ENCODE measurements around the gene IL37.
"Not testable (repeated sequence)": the region's sequence is repeated elsewhere in the genome, so short reads cannot be mapped to it uniquely, and the experiment has no call there.

Gene IL37

DNA sequence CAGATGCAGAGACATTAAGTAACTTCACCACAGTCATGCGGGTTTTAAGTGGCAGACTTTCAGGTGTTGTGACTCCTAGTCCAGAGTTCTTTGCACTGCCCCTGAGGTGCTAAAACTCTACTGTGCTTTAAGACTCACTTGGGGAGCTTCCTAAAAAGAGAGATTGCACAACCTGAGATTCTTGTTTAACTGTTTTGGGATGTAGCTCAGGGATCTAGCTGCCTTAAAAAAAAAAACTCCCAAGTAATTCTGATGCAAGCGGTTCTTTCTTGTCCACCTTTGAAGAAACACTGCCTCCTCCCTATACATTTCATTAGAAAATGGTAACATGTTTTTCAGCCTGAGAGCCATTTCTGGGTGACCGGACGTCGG, 13.0 kb downstream of the IL37 start:
- DNase-seq, result no peak

DNA sequence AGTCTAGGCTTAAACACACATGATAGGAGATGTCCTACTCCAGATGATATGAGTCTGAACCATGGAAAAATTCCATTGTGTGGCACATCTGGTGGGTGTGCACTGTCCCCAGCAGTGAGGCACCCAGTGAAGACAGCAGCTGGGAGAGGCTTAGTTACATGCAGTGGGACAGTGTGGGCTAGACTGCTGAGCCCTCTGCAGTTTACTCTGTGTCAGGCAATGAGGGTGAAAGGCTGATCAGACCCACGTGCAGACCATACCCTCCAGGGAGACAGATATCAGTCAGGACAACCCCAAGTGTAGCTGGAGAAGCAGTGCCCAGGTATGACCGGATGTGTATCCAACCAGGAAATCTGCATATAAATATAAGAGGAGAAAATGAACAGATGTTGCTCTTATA, 13.4 kb downstream of the IL37 start:
- DNase-seq, result no peak

DNA sequence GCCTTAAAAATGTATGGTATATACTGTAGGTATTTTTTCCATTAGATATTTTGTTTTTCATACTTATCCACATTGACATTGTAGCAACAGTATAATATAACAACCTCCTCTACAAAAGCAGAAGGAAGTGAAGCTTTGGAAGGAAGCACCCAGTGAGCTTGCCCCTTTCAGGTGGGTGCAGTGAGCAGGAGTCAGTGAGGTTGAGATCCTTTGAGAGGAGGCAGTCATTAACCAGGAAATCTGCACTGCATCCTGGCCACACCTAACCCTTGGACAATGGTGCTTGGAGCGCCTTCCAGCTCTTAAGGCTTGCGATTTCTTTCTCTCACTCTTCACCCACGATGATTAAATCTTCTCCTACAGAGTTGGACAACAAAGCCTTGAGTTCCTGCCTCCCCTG, 13.9 kb downstream of the IL37 start:
- no peak for DNase-seq

DNA sequence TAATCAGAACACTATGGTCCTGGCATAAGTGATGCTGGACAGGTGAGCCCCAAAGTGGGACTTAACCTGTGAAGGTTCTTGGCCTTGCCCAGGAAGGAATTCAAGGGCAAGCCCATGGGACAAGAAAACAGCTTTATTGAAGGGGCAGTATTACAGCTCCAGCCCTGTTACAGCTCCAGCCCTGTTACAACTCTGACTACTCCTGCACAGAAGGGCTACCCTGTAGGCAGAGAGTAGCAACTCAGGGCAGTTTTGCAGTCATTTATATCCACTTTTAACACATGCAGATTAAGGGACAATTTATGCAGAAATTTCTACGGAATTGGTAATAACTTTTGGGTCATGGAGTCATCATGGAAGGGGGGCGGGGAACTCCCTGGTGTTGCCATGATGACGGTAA, 15.7 kb downstream of the IL37 start:
- no peak for DNase-seq

DNA sequence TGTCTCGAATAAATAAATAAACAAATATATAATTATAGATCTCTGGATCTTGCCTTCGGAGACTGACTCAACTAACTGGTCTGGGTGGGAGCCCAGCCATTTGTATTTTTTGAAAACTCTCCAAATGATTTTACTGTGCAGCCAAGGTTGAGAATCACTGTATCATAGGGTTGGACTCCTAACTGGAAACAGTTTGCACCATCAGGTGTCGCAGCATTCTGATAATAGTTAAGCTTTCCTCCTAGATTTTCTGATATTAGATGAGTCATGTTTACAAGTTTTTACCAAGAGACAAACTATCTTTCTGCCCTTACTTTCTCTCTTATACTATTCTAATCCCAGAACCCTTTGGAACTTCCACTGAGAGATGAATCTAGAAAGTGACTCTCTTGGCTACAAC, 16.8 kb downstream of the IL37 start:
- DNase-seq, result no peak

DNA sequence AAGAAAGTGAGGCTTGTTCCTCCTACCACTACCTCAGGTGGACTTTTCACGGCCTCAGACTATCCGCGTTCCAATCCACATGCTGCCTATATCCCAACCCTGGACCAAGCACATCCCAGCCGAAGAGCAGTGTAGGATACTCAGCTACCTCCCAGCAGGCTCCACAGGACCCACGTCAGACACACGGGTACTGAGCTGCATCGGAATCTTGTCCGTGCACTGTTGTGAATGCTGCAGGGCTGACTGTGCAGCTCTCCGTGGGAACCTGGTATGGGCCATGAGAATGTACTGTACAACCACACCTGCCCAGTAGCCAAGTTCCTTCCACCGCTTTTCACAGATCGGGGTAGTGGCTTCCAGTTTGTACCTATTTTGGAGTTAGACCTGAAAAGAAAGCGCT, 22.3 kb downstream of the IL37 start:
- no peak for DNase-seq

DNA sequence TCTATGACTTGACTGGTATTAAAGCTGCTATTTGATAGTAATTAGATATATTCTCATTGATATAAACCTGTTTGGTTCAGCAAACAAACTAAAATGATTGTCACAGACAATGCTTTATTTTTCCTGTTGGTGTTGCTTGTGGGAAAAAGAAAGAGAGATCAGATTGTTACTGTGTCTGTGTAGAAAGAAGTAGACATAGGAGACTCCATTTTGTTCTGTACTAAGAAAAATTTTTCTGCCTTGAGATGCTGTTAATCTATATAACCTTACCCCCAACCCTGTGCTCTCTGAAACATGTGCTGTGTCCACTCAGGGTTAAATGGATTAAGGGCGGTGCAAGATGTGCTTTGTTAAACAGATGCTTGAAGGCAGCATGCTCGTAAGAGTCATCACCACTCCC, 23.2 kb downstream of the IL37 start:
- not testable (repeated sequence) for DNase-seq

DNA sequence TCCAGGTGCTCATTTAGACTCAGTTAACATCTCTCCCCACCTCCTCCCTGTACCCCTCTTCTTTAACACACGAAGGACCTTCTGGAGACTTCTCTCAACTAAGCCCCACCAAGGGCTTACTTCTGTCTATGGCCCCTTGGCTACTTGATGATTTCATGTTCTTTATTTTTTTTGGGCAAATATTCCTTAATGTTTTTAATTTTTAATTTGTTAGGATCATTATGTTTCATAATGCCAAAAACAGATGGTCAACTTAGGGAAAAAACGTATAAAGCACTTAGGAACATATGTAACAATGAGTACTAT, 25.9 kb downstream of the IL37 start:
- DNase-seq, result no peak

DNA sequence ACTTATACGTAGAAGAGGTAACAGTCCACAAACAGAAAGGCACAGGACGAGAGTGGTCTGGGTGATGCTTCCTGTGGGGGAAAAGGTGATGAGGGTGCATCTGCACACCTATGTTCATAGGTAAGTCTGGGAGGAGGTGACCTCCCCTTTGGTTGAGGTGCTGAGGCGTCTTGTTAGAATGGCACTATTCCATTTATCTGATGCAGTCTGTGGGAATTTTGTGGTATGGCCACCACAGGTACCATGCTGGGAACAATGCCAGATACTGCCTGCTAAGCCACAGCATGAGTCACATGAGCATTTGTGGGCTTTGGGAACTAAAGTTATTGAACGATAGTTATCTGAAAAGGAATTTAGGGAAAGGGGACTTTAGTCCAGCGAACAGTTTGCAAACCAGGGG, 27.9 kb downstream of the IL37 start:
- DNase-seq, result no peak

DNA sequence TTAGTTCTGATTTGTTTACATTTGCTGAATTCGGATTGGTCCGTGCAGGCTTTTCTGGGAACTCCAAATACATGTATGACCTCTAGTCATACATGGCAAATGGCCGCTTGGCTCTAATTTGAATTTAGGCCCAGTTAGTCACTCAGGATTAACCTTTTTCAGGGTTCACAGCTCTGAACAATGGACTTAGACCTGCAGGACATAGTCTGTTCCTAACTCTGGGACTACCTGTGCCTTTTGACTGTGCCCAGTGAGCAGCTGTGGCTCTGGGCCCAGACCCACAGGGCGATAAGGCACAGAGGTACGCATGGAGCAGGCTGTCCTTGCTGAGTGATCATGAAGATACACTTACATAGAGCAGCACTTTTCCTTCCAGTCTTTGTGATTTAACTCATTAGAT, 28.5 kb downstream of the IL37 start:
- DNase-seq, result no peak

DNA sequence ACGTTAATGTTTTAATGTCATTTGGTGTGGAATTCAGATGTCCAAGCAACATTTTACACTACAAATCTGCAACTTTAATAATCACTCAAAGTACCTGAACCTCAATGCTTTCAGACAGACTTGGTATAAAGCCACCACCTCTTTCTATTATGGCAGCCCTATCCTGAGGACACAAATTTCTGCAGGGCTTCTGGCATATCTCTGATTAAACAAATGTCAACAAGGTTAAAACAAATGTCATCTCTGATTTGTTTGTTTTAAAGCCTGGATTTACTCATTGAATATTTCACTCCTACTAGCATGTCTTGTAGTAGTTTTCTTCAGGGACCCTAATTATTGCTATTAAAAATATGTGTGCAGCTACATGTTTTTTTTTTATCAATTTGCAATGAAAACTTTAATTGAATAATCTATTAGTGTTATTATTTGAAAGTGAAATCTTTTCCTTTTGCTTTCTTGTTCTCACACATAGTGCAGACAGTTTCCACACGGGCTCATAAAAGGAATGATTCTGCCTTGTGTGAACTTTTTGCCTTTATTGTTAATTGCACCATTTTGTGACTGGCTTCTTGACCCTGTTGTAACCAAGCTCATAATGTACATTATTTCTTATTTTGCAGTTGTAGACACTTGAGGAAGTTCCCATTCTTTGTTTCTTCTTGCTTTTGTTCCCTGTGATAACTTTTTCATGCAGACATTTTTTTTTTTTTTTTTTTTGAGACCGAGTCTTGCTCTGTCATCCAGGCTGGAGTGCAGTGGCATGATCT, 30.1 kb downstream of the IL37 start:
- no peak for DNase-seq

DNA sequence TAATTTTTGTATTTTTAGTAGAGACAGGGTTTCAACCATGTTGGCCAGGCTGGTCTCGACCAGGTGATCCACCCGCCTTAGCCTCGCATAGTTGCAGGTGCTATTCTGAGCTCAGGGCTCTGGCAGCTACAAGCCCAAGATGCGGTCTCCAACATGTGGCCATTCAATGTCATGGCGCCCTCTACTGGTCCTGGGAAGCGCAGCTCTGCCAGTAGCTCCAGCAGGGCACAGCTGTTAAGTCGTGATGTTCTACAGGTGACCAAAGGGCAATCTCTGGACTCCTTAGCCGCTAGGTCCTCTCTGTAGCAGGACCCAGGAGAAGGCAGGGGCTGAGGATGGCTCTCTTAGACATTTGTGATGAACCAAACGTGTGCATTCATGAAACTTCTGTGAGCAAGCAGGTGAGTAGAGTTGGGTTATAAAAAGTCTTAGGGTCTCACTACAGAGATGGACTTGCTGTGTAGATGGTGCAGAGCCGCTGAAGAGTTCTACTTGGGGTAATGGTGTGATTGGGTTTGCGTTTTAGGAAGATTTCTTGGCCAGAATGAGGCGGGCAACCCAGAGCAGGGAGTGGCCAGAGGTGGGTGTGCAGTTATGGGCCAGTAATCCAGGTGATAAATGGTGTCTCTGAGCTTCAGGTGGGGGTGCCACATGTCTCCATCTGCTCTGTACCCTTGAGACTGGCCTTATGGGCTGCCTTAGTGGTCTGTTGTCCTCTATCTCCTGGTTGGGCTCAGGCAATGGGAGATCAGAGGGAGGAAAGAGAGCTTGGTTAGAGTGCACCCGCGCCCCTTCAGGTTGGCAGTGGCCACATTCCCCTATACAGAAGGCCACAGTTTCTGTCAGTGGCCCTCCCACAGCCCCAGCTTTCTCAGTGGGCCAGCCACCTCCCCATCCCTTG, 31.0 kb downstream of the IL37 start:
- DNase-seq, result peak; percentile 59

DNA sequence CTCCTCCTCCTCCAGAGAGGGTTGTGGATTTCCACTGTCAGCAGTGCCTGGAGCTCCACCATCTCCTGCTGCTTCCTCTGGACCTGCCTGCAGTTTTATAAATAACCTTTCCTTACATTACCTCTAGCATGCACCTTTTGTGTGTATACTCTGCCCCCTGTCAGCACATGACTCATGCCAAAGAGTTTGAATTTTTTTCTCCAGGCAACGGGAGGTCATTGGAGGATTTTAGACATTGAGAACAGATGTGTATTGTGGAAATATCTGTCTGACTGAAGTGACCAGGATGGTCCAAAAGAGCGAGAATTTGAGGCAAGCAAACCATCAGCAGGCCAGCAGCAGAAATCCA, 31.7 kb downstream of the IL37 start:
- no peak for DNase-seq

DNA sequence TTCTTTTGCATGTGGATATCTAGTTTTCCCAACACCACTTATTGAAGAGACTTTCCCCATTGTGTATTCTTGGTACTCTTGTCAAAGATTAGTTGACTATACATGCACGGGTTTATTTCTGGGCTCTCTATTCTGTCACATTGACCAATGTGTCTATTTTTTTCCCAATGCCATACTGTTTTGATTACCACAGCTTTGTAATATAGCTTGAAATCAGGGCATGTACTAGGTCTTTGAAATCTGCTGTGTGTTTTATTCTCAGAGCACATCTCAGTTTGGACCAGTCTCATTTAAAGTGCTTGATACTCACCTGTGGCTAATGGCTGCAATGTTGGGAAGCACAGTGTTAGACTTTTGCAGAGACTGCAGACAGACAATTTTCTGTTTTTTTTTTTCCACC, 34.0 kb downstream of the IL37 start:
- DNase-seq, result no peak

DNA sequence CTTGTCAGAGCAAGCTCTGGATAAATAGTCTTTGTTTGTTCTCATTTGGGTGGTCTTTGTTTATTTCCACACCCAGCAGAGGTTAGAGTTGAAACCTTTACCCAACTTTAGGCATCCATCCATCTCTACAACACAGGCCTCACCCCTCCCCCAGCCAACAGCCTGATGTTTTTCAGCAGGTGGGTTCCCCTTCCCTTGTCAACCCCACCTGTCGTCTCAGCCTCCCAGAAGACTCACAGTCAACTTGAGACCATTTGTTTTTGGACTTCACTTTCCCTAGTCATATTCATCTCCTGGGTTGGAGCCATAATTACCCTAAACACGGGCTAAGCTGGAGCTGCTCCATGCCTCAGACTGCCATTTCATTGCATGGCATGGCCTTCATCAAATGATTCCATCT, 35.1 kb downstream of the IL37 start:
- DNase-seq, result no peak

DNA sequence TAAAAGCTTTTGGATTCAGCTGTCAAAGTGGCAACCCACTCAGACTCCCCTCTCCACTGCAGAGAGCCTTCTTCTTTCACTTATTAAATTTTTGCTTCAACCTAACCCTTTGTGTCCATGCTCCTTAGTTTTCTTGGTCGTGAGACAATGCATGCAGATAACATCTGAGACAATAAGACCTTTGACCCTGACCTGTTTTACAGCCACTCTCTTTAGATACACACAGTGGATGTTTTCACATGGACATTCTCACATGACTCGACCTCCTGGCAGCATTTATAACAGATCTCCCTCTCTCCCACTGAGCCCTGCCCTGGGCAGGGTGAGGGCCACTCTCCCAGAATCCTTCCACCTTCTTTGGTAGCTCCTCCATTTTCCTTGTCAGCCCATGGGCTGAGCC, 36.4 kb downstream of the IL37 start:
- no peak for DNase-seq

DNA sequence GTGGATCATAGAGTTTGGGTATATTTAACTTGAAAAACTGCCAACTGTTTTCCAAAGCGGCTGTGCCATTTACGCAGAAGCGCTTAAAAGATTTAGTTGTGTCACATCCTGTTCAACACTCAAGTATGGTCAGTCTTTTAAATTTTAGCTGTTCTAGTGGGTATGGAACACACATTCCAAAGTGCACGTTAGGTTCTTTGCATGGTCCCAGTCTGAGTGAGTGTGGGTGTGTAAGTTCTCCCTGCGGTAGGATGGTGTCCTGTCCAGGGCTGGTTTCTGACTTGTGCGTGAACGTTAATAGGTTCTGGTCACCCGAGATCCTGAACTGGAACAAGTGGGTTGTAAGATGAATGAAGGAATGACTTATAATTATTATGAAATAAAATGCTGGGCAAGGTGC, 38.5 kb downstream of the IL37 start:
- DNase-seq, result no peak

DNA sequence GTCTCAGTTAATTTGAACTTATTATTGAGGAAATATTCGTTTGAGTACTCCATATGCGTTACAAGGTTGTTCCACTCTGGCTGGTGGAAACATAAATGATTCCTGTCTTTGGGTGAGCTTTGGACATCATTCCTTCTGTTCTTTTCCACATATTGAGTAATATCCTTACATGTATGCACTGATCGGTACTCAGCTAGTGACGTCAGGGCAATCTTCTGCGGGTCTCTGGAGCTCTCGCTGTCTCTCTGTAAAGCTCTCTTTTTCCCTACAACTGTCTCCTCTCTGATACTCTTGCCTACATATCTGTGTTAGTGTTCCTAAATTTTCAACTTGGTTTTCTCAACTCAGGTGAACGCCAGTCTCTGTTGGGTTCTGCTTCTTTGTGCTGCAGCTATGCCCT, 43.4 kb downstream of the IL37 start:
- DNase-seq, result no peak

DNA sequence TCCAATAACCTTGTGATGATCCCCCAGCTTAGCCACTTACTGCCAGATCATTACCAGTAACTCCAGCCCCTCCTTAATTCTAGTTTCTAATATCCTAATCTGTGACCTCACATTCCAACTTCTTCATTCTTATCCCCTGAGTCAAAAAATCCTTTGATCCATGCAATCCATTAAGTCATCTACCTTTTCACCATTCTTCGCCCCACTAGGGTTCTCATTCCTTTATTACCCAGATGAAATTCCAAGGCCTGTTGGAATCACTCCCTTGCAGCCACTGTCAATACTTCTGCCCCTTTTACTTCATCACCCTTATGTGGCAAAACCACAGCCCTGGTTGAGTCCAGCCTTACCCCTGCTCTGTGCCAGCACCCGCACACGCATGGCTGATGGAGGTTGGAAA, 46.5 kb downstream of the IL37 start:
- DNase-seq, result no peak

DNA sequence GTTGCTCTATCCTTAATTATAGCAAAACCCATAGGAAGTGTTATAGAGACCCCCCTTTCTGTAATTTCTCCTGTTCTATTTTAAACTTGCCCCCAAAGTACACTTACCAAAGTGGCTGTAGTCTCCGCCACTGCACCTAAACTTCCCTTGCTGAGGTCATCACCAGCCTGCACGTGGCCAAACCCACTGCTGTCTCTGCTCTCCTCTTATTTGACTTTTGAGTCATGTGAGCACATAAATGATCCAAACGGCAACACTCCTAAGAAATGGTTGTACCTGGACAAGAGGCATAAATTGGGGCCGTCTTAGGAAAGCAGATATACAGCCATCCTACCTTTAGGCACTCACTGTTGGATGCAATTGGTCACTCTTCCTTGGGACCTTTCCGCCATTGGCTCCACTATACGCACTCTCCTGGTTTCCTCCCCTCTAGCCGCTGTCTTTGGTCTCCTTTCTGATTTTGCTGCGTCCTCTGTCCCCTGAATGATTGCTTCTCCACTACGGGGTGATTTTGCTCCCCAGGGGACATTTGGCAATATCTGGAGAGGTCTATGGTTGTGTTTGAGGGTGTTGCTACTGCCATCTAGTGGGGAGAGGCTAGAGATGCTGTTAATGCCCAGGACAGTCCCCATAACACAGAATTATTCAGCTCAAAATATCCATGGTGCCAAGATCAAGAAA, 47.6 kb downstream of the IL37 start:
- peak; percentile 50 for DNase-seq

DNA sequence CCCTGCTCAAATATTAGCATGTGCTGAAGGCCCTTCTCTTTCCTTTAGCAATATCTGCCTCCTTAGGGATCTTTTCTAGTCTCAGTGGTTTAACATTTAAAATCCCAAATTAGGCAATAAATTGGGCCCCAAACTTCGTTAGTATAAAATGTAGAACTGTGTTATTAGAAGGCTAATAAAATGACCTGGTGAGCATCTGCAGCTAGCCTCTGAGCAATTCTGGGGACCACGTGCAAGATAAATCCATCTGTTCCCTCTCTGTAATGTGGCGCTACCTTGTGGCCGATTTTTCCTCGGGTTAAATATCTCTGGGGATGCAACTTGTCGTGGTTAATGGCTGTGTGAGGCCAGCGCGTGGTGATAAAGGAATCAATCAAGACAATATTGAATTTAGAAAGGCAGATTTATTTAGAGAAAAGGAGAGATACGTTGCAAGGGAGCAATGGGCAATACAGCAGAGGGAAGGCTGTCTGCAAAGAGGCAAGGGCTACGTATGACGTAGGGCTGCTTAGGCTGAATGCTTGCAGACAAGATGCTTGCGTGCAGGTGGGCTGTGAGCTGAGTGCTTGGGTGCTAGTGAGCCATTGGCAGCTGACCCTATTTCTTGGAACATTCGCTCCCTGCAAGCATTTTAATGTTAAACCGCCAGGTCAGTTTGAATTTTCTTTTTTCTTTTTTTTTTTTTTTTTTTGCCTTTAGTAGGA, 48.3 kb downstream of the IL37 start:
- no peak for DNase-seq

DNA sequence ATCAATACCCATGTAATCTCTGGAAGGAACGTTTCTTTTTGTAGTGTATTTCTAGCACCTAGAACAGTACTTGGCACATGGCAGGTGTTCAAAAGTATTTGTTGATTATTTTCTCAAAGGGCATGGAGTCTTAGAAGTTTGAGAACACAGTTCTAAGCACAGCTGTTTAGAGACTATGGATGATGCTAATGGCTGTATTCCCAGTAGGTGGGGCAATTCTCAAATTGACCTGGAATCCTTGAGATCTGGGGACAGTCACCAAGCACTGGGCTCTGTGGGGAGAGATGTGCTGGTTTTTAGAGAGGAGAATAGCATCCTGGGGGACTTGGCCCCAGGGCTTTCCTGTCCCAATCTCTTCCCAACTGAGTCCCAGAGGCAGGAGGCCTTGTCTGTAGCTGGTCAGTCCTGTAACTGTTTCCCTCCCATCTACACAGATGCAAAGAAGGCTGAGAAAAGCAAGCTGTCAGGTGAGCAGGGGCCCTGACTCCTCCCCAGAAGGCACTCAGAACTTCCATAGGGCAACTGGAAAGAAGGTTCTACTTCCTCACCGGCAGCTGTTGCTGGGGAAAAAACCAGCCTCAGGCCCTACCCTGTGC, 49.4 kb downstream of the IL37 start:
- no peak for DNase-seq
